Measurements from ENCODE around the gene RALGPS1.

GRCh38 chr9:127078336-127078735 lies 163.8 kb downstream of the RALGPS1 start:
- no peak for TF ChIP-seq EGR1 (IDR thresholded peaks at IDR 0.05; ENCODE audit: borderline replicate concordance, low read depth, low read length)
- no peak for TF ChIP-seq CTCF (IDR thresholded peaks at IDR 0.05; ENCODE audit: control extremely low read depth in 1 of 3, insufficient read depth in 1 of 3, low read depth in 1 of 3, low read length in 3 of 3)

Data from H1 (cell line).